K562 (cell line): ENCODE data around the gene TOM1L2. TPM values are rescaled to one million over a fixed set of nuclear protein-coding genes. Genes with fewer than 3 reads are reported as not detected.

Experiments used
- ATAC-seq: fragments of 200-7000 bp; cut with Tn5 transposase; 3 replicates; pipeline ENCODE4 v1.9.1; 2020; ENCODE audit warnings: moderate library complexity
- BruUV-seq: library from RNA; stranded (reverse); fragments of 400-500 nt; replicated peaks from 2 replicates; lab custom pipeline; 2021; lab: Mats Ljungman, UMichigan
- CTCF ChIA-PET: fragments of 300-600 bp; formaldehyde crosslinking; extraction: SDS; loops from one replicate; lab custom pipeline; 2021; ENCODE audit warnings: low intra/inter-chr PET ratio; lab: Yijun Ruan, JAX
- POLR2A ChIA-PET: fragments of 300-600, 350-650 bp; sonication (Branson Sonifier 250); formaldehyde crosslinking; extraction: SDS; loops from one replicate; lab custom pipeline; 2021; ENCODE audit warnings: antibody characterized with exemption, inconsistent platforms; lab: Yijun Ruan, JAX
- DNase-seq, 4 experiments: peaks; one replicate each; pipeline versions ENCODE4 v3.0.0 to v3.0.0-alpha.2; 2011 to 2018; ENCODE audit warnings: low spot score in 3 of 4, mixed read lengths in 3 of 4; ENCODE audit errors: extremely low read depth in 1 of 4
- FAIRE-seq: peaks from 2 replicates; lab custom pipeline; 2011; peaks lifted over from hg19 to GRCh38; lab: Jason Lieb, UNC
- H2AFZ ChIP-seq: 2 replicates; pipeline ENCODE4 v1.6.0; 2011; ENCODE audit warnings: low read depth, low read length, control low read depth, inconsistent platforms
- H3K27ac ChIP-seq: fragments of 200-600 bp; 3 replicates; pipeline ENCODE4 v1.8.0; 2011; ENCODE audit warnings: low read depth, mild to moderate bottlenecking, control low read depth, inconsistent platforms, low read length, moderate library complexity, mixed read lengths; ENCODE audit errors: extremely low read depth
- H3K27me3 ChIP-seq, 2 experiments: fragments of 300-600 bp in 1 of 2; 2 replicates in 1 of 2; 3 replicates in 1 of 2; pipeline versions ENCODE4 v1.6.0 to v1.8.0; 2011; ENCODE audit warnings: inconsistent platforms in 2 of 2, low read length in 2 of 2, mild to moderate bottlenecking in 1 of 2, mixed read lengths in 1 of 2, moderate library complexity in 1 of 2; ENCODE audit not compliant: control insufficient read depth in 2 of 2, insufficient read depth in 2 of 2
- H3K36me3 ChIP-seq: fragments of 300-600 bp; 3 replicates; pipeline ENCODE4 v1.8.0; 2011; ENCODE audit warnings: mild to moderate bottlenecking, low read length, inconsistent platforms; ENCODE audit not compliant: control insufficient read depth, insufficient read depth
- H3K4me1 ChIP-seq, 2 experiments: fragments of 200-600 bp in 1 of 2; replicated peaks in 1 of 2; 2 replicates in 1 of 2; 3 replicates in 1 of 2; pipeline versions ENCODE4 v1.5.1 to v1.8.0; 2011; ENCODE audit warnings: inconsistent platforms in 2 of 2, low read length in 2 of 2, mild to moderate bottlenecking in 1 of 2, mixed read lengths in 1 of 2, moderate library complexity in 1 of 2; ENCODE audit not compliant: control insufficient read depth in 2 of 2, insufficient read depth in 2 of 2
- H3K4me2 ChIP-seq: 2 replicates; pipeline ENCODE4 v1.6.1; 2011; ENCODE audit warnings: low read length, control low read depth, inconsistent platforms, mixed read lengths; ENCODE audit not compliant: insufficient read depth
- H3K4me3 ChIP-seq: fragments of 200-600 bp; sonication (generic), shearing (Covaris generic); 2 replicates; pipeline ENCODE4 v1.5.1; 2016; ENCODE audit warnings: control low read depth, inconsistent platforms
- H3K79me2 ChIP-seq: fragments of 200-600 bp; 3 replicates; pipeline ENCODE4 v1.8.0; 2011; ENCODE audit warnings: low read length, inconsistent platforms; ENCODE audit not compliant: control insufficient read depth, insufficient read depth
- H3K9ac ChIP-seq, 2 experiments: 2 replicates each; pipeline versions ENCODE4 v1.6.0 to v1.6.1; 2011; ENCODE audit warnings: low read depth in 2 of 2, low read length in 2 of 2, control low read depth in 1 of 2, inconsistent platforms in 1 of 2, mild to moderate bottlenecking in 1 of 2, mixed read lengths in 1 of 2; ENCODE audit not compliant: insufficient read depth in 1 of 2
- H3K9me1 ChIP-seq: one replicate; pipeline ENCODE4 v1.6.0; 2011; ENCODE audit warnings: inconsistent platforms, mild to moderate bottlenecking, low read length, moderate library complexity; ENCODE audit not compliant: control insufficient read depth, insufficient read depth
- H3K9me3 ChIP-seq: replicated peaks from 2 replicates; pipeline ENCODE4 v1.5.1; 2011; ENCODE audit warnings: low read depth, low read length, inconsistent platforms; ENCODE audit not compliant: control insufficient read depth, insufficient read depth
- H4K20me1 ChIP-seq: replicated peaks from 2 replicates; pipeline ENCODE4 v1.6.1; 2011; ENCODE audit warnings: low read length, inconsistent platforms, mixed read lengths; ENCODE audit not compliant: control insufficient read depth, insufficient read depth
- BCOR ChIP-seq: fragments of 450-650 bp; IDR thresholded peaks from 2 replicates; pipeline ENCODE4 v1.6.1; 2016
- GATA2 ChIP-seq: sonication (generic); formaldehyde crosslinking; IDR thresholded peaks from 2 replicates; pipeline ENCODE4 v1.4.0; 2020; ENCODE audit warnings: mild to moderate bottlenecking, missing genetic modification reagents
- NFIX ChIP-seq: fragments of 250-450 bp; sonication (Bioruptor Pico); IDR thresholded peaks from 2 replicates; pipeline ENCODE4 v1.4.0; 2020; ENCODE audit warnings: low read depth, mild to moderate bottlenecking, moderate library complexity
- PML ChIP-seq: IDR thresholded peaks from 2 replicates; pipeline ENCODE4 v1.6.1; 2012; ENCODE audit warnings: low read length, inconsistent platforms
- POLR2AphosphoS5 ChIP-seq: IDR thresholded peaks from 2 replicates; pipeline ENCODE4 v1.6.1; 2011; ENCODE audit warnings: mild to moderate bottlenecking, low read depth, low read length, moderate library complexity; ENCODE audit not compliant: control insufficient read depth, insufficient read depth
- RCOR1 ChIP-seq, 2 experiments: IDR thresholded peaks; 2 replicates each; pipeline ENCODE4 v1.6.1; 2012; ENCODE audit warnings: low read depth in 2 of 2, low read length in 2 of 2, borderline replicate concordance in 1 of 2, improper control_type of control experiment in 1 of 2
- WGBS: fragments of 100-300 bp; shearing (Covaris generic); methylation state at CpG from one replicate; pipeline ENCODE4 v1.1.6; 2016; ENCODE audit warnings: low coverage, mixed read lengths; ENCODE audit not compliant: insufficient coverage; ENCODE audit errors: missing lambda C conversion rate; 5-methylcytosine and 5-hydroxymethylcytosine counted together
- in situ Hi-C: fragments of 300-500 bp; cut with MboI; formaldehyde crosslinking; loops from 4 replicates; pipeline ENCODE4 v1.15.0; 2018; ENCODE audit warnings: inconsistent platforms, mixed read lengths
- intact Hi-C: fragments of 100-400 bp; cut with micrococcal nuclease; formaldehyde crosslinking; loops from 2 replicates; pipeline ENCODE4 v1.14.2; 2022
- polyA plus RNA-seq, 8 experiments: library from polyadenylated mRNA; depleted of rRNA in 4 of 8; stranded (reverse) in 5 of 8; unstranded in 3 of 8; fragments of >200 nt; fragmentation: Nextera tagmentation in 2 of 8; fragmentation: Illumina TruSeq in 1 of 8; extraction: Ambion mirVana in 2 of 8; extraction: Trizol in 1 of 8; gene quantifications; 2 replicates each; pipeline versions ENCODE4 v1.2.1 to v1.2.3, GENCODE V29; 2011 to 2014; ENCODE audit warnings: inconsistent platforms in 1 of 8, missing spikeins in 1 of 8
- total RNA-seq, 7 experiments: library from RNA; depleted of rRNA in 6 of 7; stranded (reverse); fragments of >200 nt in 6 of 7; fragmentation: Illumina TruSeq in 2 of 7; extraction: Trizol in 2 of 7; gene quantifications; 2 replicates each; pipeline versions ENCODE4 v1.2.1 to v1.2.3, GENCODE V29; 2011 to 2021; ENCODE audit warnings: low replicate concordance in 1 of 7
- TF ChIP-seq, protein P1 (sequence below): fragments of 150-350 bp; conservative IDR thresholded peaks from 2 replicates; pipeline ENCODE4 v1.6.1; 2014; ENCODE audit warnings: low read length
- TF ChIP-seq, protein P2 (sequence below): fragments of 450-650 bp; IDR thresholded peaks from 2 replicates; pipeline ENCODE4 v1.6.1; 2018; ENCODE audit warnings: mild to moderate bottlenecking, low read depth; ENCODE audit not compliant: partially characterized antibody
- TF ChIP-seq, protein P3 (sequence below): fragments of 450-650 bp; IDR thresholded peaks from 2 replicates; pipeline ENCODE4 v1.6.1; 2017; ENCODE audit warnings: antibody characterized with exemption, mild to moderate bottlenecking

The TOM1L2 gene
- total and polyA plus RNA-seq, 9 of the 15 experiments (the other 6 are each of a cell fraction or from before 2014, with no cell fraction given), result 0.07 to 6.0 (median 2.5) TPM

DNA sequence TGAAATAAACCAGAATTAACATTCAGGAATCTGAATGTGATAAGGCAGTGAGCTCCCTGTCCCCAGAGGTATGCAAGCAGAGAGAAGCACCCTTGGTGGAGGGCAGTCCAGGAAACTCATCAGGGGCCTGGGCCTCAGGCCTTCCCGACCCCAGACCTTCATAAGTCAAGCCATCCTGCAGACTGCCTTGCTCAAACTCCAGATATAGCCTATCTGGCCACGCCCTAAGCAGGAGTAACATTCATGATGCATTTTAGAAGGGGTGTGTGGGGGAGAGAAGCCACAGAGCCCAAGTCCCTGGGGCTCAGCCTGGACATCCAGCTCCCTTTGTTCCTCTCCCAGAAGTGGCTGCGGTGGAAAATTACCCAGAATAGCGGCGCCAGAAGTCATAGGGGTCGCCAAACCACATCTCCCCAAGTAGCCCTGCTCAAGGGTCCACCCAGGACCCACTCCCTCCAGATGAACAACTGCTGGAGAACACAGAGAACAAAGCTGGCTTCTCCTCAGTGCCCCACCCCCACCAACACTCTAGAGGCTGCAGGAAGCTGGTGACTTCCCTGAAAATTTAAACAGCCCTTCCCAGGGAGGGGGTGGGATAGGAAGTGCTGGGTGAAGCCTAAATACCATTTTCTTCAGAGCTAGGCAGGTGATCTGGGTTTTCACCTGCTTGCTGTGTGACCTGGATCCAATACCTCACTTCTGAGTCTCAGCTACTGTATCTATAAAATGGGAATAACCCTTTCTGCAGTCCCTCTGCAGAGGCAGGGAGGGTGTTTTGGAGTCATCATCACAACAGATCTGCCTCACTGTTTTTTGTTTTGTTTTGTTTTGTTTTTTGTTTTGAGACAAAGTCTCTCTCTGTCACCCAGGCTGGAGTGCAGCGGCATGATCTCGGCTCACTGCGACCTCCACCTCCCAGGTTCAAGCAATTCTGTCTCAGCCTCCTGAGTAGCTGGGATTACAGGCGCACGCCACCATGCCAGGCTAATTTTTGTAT lies 133.9 kb downstream of the TOM1L2 start:
- H3K79me2 ChIP-seq, result peaks cover 68% of the 10 kb centered on the region
- BruUV-seq, result no TSS peak
- CTCF ChIA-PET, result no interaction called here
- peak overlapping the region; percentile 19; the same call in 1 of the 2 replicates for H3K4me3 ChIP-seq
- FAIRE-seq (peak; percentile 89), ATAC-seq (peak; percentile 13), DNase-seq (peak in 2 of 4 experiments; percentile 53 to 82)
- H3K9me1 ChIP-seq, result no peaks in the 10 kb centered on the region
- H3K4me1 ChIP-seq, result peaks cover 64 to 82% of the 10 kb centered on the region in 2 experiments
- peaks cover 3% of the 10 kb centered on the region; the same call in 1 of the 2 replicates for H4K20me1 ChIP-seq
- no peaks in the 10 kb centered on the region for H3K27me3 ChIP-seq
- H3K9ac ChIP-seq, result peak overlapping the region; percentile 99
- POLR2A ChIA-PET, result interaction anchor here (0.6 to 6.7 kb wide), 14 partner anchors 10 to 324 kb away, joined by 3 to 102 read pairs (median 4); no protein-coding TSS in a partner anchor
- intact Hi-C loops, result loop anchor here (2.0 kb wide), 2 partner anchors 13 to 15 kb away; no protein-coding TSS in a partner anchor
- peak overlapping the region; percentile 97 for H3K4me2 ChIP-seq
- 15% methylated on average over 9 of the region's 11 CpGs for WGBS
- no peaks in the 10 kb centered on the region for H3K9me3 ChIP-seq
- peak overlapping the region; percentile 100 for H3K27ac ChIP-seq
- peak overlapping the region; percentile 24; the same call in 1 of the 2 replicates for H2AFZ ChIP-seq
- in situ Hi-C loops, result no loop called here
- peaks cover 20% of the 10 kb centered on the region; the same call in 2 of the 3 replicates for H3K36me3 ChIP-seq
- TF ChIP-seq BCOR (peak; percentile 90), GATA2 (CRISPR knock-in tag) (0 out of 2 replicates have a peak, but pooled peaks have one; percentile 4), PML (no peak), NFIX (CRISPR knock-in tag) (no peak), RCOR1 (IDR thresholded peaks at IDR 0.05; ENCODE audit: borderline replicate concordance in 1 of 2, low read depth in 2 of 2, low read length in 2 of 2) (0 out of 4 replicates have a peak, but pooled peaks of 1 of the 2 experiments have one; percentile 9), POLR2AphosphoS5 (peak; percentile 61; the same call in 1 of the 2 replicates)
- TF ChIP-seq, protein P1, sequence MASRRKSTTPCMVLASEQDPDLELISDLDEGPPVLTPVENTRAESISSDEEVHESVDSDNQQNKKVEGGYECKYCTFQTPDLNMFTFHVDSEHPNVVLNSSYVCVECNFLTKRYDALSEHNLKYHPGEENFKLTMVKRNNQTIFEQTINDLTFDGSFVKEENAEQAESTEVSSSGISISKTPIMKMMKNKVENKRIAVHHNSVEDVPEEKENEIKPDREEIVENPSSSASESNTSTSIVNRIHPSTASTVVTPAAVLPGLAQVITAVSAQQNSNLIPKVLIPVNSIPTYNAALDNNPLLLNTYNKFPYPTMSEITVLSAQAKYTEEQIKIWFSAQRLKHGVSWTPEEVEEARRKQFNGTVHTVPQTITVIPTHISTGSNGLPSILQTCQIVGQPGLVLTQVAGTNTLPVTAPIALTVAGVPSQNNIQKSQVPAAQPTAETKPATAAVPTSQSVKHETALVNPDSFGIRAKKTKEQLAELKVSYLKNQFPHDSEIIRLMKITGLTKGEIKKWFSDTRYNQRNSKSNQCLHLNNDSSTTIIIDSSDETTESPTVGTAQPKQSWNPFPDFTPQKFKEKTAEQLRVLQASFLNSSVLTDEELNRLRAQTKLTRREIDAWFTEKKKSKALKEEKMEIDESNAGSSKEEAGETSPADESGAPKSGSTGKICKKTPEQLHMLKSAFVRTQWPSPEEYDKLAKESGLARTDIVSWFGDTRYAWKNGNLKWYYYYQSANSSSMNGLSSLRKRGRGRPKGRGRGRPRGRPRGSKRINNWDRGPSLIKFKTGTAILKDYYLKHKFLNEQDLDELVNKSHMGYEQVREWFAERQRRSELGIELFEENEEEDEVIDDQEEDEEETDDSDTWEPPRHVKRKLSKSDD, result no peak
- TF ChIP-seq, protein P2, sequence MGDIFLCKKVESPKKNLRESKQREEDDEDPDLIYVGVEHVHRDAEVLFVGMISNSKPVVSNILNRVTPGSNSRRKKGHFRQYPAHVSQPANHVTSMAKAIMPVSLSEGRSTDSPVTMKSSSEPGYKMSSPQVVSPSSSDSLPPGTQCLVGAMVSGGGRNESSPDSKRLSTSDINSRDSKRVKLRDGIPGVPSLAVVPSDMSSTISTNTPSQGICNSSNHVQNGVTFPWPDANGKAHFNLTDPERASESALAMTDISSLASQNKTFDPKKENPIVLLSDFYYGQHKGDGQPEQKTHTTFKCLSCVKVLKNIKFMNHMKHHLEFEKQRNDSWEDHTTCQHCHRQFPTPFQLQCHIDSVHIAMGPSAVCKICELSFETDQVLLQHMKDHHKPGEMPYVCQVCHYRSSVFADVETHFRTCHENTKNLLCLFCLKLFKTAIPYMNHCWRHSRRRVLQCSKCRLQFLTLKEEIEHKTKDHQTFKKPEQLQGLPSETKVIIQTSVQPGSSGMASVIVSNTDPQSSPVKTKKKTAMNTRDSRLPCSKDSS, result peak; percentile 7
- TF ChIP-seq, protein P3, sequence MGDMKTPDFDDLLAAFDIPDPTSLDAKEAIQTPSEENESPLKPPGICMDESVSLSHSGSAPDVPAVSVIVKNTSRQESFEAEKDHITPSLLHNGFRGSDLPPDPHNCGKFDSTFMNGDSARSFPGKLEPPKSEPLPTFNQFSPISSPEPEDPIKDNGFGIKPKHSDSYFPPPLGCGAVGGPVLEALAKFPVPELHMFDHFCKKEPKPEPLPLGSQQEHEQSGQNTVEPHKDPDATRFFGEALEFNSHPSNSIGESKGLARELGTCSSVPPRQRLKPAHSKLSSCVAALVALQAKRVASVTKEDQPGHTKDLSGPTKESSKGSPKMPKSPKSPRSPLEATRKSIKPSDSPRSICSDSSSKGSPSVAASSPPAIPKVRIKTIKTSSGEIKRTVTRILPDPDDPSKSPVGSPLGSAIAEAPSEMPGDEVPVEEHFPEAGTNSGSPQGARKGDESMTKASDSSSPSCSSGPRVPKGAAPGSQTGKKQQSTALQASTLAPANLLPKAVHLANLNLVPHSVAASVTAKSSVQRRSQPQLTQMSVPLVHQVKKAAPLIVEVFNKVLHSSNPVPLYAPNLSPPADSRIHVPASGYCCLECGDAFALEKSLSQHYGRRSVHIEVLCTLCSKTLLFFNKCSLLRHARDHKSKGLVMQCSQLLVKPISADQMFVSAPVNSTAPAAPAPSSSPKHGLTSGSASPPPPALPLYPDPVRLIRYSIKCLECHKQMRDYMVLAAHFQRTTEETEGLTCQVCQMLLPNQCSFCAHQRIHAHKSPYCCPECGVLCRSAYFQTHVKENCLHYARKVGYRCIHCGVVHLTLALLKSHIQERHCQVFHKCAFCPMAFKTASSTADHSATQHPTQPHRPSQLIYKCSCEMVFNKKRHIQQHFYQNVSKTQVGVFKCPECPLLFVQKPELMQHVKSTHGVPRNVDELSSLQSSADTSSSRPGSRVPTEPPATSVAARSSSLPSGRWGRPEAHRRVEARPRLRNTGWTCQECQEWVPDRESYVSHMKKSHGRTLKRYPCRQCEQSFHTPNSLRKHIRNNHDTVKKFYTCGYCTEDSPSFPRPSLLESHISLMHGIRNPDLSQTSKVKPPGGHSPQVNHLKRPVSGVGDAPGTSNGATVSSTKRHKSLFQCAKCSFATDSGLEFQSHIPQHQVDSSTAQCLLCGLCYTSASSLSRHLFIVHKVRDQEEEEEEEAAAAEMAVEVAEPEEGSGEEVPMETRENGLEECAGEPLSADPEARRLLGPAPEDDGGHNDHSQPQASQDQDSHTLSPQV, result peak; percentile 68
